C4-2B (cell line): Measurements from ENCODE around the gene ATP6V0E1.

Experiments
- ZFX ChIP-seq: fragments of 450-650 bp; IDR thresholded peaks from 2 replicates; pipeline ENCODE4 v1.6.1; 2017
- TF ChIP-seq, protein P1 (sequence below): fragments of 450-650 bp; conservative IDR thresholded peaks from 2 replicates; pipeline ENCODE4 v1.5.1; 2017; ENCODE audit warnings: mild to moderate bottlenecking

DNA sequence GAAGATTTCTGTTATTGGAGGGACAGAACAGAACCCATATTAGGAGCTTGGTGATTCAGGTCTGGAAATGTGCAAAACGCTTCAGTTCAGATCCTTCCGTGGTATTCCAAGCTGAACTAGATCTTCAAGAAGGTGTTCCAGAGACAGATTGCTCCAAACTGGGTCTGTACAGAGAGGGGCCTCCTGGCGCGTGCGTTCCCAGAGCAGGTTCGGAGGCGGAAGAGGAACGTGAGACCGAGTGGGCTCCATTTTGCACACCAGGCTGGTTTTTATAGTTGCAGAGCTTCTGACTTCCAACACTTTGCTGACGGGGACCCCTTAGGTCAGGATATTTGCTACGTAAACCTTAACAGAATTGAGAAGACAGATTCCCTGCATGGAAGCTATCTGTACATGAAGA is 41.0 kb upstream of the ATP6V0E1 start:
- TF ChIP-seq, protein P1, sequence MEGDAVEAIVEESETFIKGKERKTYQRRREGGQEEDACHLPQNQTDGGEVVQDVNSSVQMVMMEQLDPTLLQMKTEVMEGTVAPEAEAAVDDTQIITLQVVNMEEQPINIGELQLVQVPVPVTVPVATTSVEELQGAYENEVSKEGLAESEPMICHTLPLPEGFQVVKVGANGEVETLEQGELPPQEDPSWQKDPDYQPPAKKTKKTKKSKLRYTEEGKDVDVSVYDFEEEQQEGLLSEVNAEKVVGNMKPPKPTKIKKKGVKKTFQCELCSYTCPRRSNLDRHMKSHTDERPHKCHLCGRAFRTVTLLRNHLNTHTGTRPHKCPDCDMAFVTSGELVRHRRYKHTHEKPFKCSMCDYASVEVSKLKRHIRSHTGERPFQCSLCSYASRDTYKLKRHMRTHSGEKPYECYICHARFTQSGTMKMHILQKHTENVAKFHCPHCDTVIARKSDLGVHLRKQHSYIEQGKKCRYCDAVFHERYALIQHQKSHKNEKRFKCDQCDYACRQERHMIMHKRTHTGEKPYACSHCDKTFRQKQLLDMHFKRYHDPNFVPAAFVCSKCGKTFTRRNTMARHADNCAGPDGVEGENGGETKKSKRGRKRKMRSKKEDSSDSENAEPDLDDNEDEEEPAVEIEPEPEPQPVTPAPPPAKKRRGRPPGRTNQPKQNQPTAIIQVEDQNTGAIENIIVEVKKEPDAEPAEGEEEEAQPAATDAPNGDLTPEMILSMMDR: no peak
- TF ChIP-seq ZFX: no peak
